ENCODE results near the gene APRT. TPM values are rescaled to one million over a fixed set of nuclear protein-coding genes. Genes with fewer than 3 reads are reported as not detected.

The APRT gene
- total and polyA plus RNA-seq, 9 of the 15 experiments (the other 6 are each of a cell fraction or from before 2014, with no cell fraction given) = 41.7 to 409 (median 146) TPM

- peak overlapping the region; percentile 70 for H3K4me3 ChIP-seq
- in situ Hi-C loops (cut with MboI) = no loop called here
- FAIRE-seq (peak; percentile 42), ATAC-seq (peak; percentile 1), DNase-seq (ENCODE audit: extremely low read depth in 1 of 4, low spot score in 3 of 4) (peak in 2 of 4 experiments; percentile 64 to 82)
- H2AFZ ChIP-seq (ENCODE audit: low read depth, low read length) = no peak overlapping the region; the same call in 1 of the 2 replicates
- H3K79me2 ChIP-seq (ENCODE audit: control insufficient read depth, insufficient read depth, low read length) = peaks cover 99% of the 10 kb centered on the region
- no peaks in the 10 kb centered on the region for H3K27me3 ChIP-seq (ENCODE audit: control insufficient read depth in 2 of 2, insufficient read depth in 2 of 2, low read length in 2 of 2)
- WGBS (ENCODE audit: insufficient coverage, low coverage, missing lambda C conversion rate) = 21% methylated on average over 13 of the region's 13 CpGs
- POLR2A ChIA-PET = interaction anchor here (0.5 to 7.0 kb wide), 16 partner anchors 8 to 1210 kb away, joined by 3 to 124 read pairs (median 4); partner anchors contain the start of genes APRT, CDH15 and CDT1
- no peaks in the 10 kb centered on the region for H3K9me3 ChIP-seq (replicated peaks; ENCODE audit: control insufficient read depth, insufficient read depth, low read depth, low read length)
- H3K27ac ChIP-seq (ENCODE audit: extremely low read depth, low read depth, low read length) = peak overlapping the region; percentile 93
- peaks cover 61% of the 10 kb centered on the region for H3K36me3 ChIP-seq (ENCODE audit: control insufficient read depth, insufficient read depth, low read length)
- intact Hi-C loops (cut with micrococcal nuclease) = loop anchor here (1.0 kb wide), 1 partner anchor 9 kb away; no protein-coding TSS in a partner anchor
- H4K20me1 ChIP-seq (replicated peaks; ENCODE audit: control insufficient read depth, insufficient read depth, low read length) = peaks cover 29% of the 10 kb centered on the region; the same call in 1 of the 2 replicates
- peak overlapping the region; percentile 90 to 99 for H3K9ac ChIP-seq (ENCODE audit: insufficient read depth in 1 of 2, low read depth in 2 of 2, low read length in 2 of 2)
- H3K9me1 ChIP-seq (ENCODE audit: control insufficient read depth, insufficient read depth, low read length) = peaks cover 5% of the 10 kb centered on the region
- peak overlapping the region; percentile 78 for H3K4me2 ChIP-seq (ENCODE audit: insufficient read depth, low read length)
- H3K4me1 ChIP-seq (replicated peaks in 1 of 2; ENCODE audit: control insufficient read depth in 2 of 2, insufficient read depth in 2 of 2, low read length in 2 of 2) = peaks cover 43 to 97% of the 10 kb centered on the region in 2 experiments
- CTCF ChIA-PET (ENCODE audit: low intra/inter-chr PET ratio) = interaction anchor here (2.5 kb wide), 1 partner anchor 43 kb away, joined by 11 read pairs; no protein-coding TSS in a partner anchor
- no TSS peak for BruUV-seq (replicated peaks)
- 0 out of 2 replicates have a peak, but pooled peaks have one; percentile 8 for TF ChIP-seq ESRRA (IDR thresholded peaks at IDR 0.05; ENCODE audit: borderline replicate concordance, low read depth)
- TF ChIP-seq VEZF1 (CRISPR knock-in tag; IDR thresholded peaks at IDR 0.05) = peak; percentile 68
- peak; percentile 22 to 41; a peak in 1 of 4 replicates for TF ChIP-seq MLLT1 (IDR thresholded peaks at IDR 0.05)
- TF ChIP-seq ZNF395 (CRISPR knock-in tag; IDR thresholded peaks at IDR 0.05) = peak; percentile 70
- no peak for TF ChIP-seq GABPB1 (CRISPR knock-in tag; IDR thresholded peaks at IDR 0.05)
- TF ChIP-seq KDM1A (IDR thresholded peaks at IDR 0.05) = peak in 1 of 2 experiments; percentile 29; a peak in 1 of 4 replicates
- no peak for TF ChIP-seq HDAC6 (IDR thresholded peaks at IDR 0.05; ENCODE audit: low read depth, low read length)
- TF ChIP-seq MECOM (CRISPR knock-in tag; IDR thresholded peaks at IDR 0.05) = peak; percentile 17; the same call in 1 of the 2 replicates
These were observed 31.3 kb downstream of the APRT start for GRCh38 chr16:88780142-88781062.
